ENCODE data around the gene ME2.
"Not testable (repeated sequence)": the region's sequence is repeated elsewhere in the genome, so short reads cannot be mapped to it uniquely, and the experiment has no call there.

ME2 gene

DNA sequence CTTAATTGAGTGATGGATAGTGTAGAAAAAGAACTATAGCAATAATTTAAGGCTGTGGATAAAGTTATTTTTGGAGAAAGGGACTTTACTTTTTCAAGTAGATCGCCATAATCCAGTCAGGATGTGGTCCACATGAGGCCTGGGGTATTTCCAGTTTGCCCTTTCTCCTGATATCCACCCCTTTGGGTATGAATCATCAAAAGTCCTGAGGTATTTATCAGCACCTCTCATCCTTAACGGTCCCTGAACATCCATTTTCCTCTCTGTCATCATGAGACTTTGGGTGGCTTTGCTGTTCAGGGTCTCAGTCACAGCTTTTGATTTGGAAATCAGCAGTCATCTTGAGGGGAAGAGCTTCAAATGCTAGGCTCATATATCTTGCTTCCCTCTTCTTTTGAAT is 49.6 kb downstream of the ME2 start:
- peak; percentile 16 for DNase-seq

DNA sequence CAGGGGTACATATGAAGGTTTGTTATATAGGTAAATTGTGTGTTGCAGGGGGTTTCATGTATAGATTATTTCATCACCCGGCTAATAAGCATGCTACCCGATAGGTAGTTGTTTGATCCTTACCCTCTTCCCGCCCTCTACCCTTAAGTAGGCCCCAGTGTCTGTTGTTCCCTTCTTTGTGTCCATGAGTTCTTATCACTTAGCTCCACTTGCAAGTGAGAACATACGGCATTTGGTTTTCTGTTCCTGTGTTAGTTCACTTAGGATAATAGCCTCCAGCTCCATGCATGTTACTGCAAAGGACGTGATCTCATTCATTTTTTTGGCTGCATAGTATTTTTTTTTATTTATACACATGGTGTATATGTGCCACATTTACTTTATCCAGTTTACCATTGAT is 54.8 kb downstream of the ME2 start:
- DNase-seq: no peak

GRCh38 chr18:50934545-50935211 is 55.8 kb downstream of the ME2 start:
- no peak for DNase-seq

DNA sequence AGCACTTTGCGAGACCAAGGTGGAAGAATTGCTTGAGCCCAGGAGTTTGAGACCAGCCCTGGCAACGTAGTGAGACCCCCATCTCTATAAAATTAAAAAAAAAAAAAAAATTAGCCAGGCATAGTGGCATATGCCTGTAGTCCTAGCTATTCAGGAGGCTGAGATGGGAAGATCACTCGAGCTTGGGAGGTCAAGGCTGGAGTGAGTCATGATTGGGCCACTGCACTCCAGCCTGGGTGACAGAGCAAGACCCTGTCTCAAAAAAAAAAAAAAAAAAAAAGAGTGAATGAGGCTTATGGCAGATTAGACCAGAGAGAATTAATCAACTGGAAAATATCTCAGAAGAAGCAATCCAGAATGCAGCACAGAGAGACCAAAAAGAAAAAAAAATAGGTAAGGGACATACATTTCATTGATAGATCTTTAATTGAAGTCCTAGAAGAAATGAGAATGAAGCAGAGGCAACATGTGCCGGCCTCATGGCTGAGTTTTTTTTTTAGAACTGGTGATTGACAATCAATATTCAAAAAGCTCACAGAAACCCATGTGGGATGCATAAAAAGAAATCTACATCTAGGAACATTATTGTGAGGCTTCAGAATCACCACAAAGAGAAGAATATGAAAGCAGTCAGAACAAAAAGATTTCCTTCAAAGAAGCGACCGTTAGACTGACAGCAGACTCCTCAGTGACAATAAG is 56.7 kb downstream of the ME2 start:
- DNase-seq: no peak

- DNase-seq: no peak
Observed at GRCh38 chr18:50937183-50937582, 58.3 kb downstream of the ME2 start.

DNA sequence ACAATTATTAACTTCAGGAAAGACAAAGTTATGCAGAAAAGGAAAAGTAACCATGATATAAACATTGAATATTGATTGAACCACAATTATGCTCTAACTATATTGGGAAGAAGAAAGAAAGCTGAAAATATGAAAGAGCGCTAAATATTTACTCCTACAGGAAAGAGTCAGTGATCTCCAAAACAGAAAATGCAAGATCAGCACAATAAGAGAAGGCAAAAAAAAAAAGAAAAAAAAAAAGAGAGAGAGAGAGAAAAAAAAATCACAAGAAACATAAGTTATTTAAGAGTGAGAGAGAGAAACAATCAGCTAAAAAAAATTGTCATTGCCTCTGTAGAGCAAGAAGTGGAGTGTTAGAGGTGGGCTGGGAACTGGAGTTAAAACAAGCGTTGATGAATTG is 60.0 kb downstream of the ME2 start:
- no peak for DNase-seq

DNA sequence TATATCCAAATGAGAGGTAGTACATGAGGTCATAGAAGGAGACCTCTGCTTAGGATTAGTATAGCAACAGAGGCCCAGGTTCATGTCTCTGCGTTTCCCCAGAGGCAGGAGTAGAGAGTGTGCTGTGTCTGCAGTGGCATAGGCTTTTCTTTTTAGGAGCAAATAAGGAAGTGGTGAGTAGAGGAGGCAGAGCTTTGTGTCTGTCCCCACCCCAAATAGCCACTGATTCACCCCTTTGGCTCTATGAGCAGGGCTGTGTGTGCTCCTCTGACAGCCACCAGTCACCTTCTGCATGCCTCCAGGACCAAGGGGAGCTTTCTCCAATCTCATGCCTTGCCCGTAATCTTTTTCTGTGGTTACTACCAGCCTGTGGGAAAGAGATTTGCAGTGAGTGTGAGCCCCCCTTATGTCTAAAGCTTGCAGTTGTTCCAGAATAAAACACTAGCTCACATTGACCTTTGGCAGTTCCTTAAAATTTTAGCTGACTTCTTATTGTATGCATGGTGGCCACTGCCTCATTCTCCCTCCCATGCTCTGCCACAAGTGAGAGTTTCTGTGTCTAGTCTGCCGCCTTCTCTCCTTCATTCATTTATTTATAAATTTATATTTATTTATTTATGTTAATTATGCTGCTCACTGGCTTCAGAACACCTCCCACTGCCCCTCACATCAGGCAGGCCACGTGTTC is 65.5 kb downstream of the ME2 start:
- no peak for DNase-seq

DNA sequence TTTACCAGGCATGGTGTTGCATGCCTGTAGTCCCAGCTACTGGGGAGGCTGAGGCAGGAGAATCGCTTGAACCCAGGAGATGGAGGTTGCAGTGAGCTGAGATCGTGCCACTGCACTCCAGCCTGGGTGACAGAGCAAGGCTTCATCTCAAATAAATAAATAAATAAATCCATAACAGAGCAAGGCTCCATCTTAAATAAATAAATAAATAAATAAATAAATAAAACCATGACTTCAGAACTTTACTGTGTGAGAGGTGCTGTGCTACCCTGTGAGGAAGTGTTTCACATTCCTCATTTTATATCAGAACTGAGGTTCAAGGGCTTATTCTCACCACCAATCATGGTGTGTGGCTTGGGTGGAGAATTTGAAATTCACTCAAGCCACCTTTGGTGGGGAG is 67.0 kb downstream of the ME2 start:
- not testable (repeated sequence) for DNase-seq

GRCh38 chr18:50947899-50948298 is 69.0 kb downstream of the ME2 start:
- DNase-seq: peak; percentile 21

DNA sequence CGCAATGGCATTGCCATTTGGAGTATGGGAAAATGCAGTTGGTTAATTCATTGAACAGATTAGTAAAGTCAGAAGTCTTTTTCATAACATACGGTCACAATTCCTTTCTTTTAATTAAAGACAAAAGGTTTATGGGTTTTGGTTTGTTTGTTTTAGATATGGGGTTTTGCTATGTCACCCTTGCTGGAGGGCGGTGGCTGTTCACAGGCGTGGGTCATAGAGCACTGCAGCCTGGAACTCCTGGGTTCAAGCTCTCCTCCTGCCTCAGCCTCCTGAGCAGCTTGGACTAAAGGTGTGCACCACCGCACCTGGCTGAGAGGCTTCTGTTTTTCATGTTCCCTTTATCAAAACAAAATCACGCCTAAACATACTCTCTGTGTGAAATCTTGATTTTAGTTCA is 70.3 kb downstream of the ME2 start:
- no peak for DNase-seq

DNA sequence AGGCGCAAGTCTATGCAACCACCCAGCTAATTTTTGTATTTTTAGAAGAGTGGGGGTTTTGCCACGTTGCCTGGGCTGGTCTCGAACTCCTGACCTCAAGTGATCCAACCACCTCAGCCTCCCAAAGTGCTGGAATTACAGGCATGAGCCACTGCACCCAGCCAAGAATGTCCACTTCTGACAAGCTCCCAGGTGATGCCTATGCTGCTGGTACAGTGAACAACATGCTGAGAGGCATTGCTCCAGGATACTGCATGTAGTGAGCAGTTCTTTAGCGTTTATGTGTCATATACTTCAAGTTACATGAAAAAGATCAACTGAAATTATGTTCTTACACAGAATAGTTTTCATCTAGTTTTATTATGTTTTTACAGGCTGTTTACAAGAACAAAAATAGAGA is 71.7 kb downstream of the ME2 start:
- no peak for DNase-seq

DNA sequence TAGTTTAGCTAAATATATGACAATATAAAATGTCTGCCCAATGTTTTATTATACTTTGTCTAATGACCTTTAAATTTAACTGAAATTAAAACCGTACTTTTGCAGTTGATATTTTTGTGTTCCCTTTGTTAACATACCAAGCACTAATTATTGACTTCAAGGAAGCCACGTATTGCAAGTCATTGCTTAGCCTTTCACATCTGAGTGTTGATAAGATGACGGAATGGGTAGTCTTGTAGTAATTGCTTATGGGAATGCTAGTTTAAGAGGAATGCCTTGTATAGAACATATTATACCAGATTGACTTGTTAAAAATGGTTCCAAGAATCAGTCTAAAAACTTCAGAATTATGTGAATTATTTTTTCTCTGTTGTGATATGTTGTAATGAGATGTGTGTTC is 74.9 kb downstream of the ME2 start:
- no peak for DNase-seq

- DNase-seq: no peak
Observed at GRCh38 chr18:50955253-50955652, 76.3 kb downstream of the ME2 start.

GRCh38 chr18:50956116-50956515 is 77.2 kb downstream of the ME2 start:
- no peak for DNase-seq

DNA sequence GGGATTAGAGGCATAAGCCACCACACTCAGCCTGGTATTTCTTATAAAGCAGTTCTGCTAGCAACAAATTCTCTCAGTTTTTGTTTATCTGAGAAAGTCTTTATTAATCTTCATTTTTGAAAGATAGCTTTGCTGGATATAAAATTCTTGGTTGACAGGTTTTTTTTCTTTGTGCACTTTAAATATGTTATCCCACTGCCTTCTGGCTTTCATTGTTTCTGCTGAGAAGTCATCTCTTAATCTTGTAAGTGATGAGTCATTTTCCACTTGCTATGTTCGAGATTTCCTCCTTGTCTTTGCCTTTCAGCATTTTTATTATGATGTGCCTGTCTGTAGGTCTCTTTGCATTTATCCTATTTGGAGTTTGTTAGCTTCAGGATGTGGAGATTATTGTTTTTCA is 83.1 kb downstream of the ME2 start:
- DNase-seq: no peak

GRCh38 chr18:50967714-50968661 is 89.1 kb downstream of the ME2 start, which contains the start of gene ELAC1:
ELAC1 (plus strand) TSS chr18:50968040; CDS start chr18:50974405, 6,365 bp downstream.
- peak; percentile 74 for DNase-seq

GRCh38 chr18:50969448-50969847 is 90.5 kb downstream of the ME2 start:
- no peak for DNase-seq

GRCh38 chr18:50970006-50970405 is 91.1 kb downstream of the ME2 start:
- DNase-seq: no peak

DNA sequence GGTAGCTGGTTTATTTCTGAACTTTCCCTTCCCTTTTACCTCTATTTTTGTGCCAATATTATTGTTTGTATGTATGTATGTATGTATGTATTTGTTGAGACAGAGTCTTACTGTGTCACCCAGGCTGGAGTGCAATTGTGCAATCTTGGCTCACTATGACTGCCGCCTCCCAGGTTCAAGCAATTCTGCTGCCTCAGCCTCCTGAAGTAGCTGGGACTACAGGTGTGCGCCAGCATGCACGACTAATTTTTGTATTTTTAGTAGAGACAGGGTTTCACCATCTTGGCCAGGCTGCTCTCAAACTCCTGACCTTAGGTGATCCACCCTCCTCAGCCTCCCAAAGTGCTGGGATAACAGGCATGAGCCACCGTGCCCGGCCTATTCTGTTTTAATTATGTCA is 93.5 kb downstream of the ME2 start:
- DNase-seq: not testable (repeated sequence)

- peak; percentile 31 for DNase-seq
Observed at GRCh38 chr18:50973367-50974126, 94.6 kb downstream of the ME2 start.

- DNase-seq: no peak
Observed at GRCh38 chr18:50977037-50977760, 98.3 kb downstream of the ME2 start.

Data from fibroblast of upper back skin (primary cell).